NOMO-1 treated with DMSO at 0.1 percent for 48 hours (cell line): Measurements from ENCODE around the gene AFF2.
A peak's percentile ranks its signal among the peaks of the same experiment; 100 is the strongest.

Experiments
- DNase-seq: peaks from one replicate; lab custom pipeline; 2025; ENCODE audit not compliant: unreplicated experiment; lab: John Stamatoyannopoulos, UW

AFF2 gene

GRCh38 chrX:148815218-148815961 is 315.0 kb downstream of the AFF2 start:
- peak; percentile 11 for DNase-seq

GRCh38 chrX:148823986-148824385 is 323.6 kb downstream of the AFF2 start:
- no peak for DNase-seq

- DNase-seq: no peak
These were observed 325.3 kb downstream of the AFF2 start for GRCh38 chrX:148825696-148826095.

GRCh38 chrX:148836741-148837140 is 336.3 kb downstream of the AFF2 start:
- DNase-seq: no peak

GRCh38 chrX:148850631-148851030 is 350.2 kb downstream of the AFF2 start:
- DNase-seq: no peak

DNA sequence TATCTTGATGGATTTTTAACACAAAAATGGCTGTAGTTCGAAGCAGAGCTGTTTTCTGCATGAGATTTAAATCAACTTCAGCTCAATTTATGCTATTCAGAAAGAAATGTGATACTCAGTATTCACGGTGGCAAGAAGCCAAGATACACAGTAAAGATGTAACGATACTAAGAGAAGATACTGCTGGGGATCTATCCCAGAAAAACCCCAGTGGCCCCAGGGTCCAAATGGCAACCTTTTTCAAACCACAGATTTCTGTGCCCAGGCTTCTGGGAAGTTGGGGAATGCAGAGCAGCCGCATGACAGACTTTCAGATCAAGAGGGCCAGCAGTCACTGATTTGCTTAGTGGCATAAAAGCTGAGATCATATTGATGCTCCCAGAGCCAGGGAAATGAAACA is 353.9 kb downstream of the AFF2 start:
- DNase-seq: no peak

- no peak for DNase-seq
These were observed 356.1 kb downstream of the AFF2 start for GRCh38 chrX:148856505-148856904.

- no peak for DNase-seq
These were observed 365.1 kb downstream of the AFF2 start for GRCh38 chrX:148865277-148866210.

GRCh38 chrX:148867596-148867995 is 367.2 kb downstream of the AFF2 start:
- no peak for DNase-seq

DNA sequence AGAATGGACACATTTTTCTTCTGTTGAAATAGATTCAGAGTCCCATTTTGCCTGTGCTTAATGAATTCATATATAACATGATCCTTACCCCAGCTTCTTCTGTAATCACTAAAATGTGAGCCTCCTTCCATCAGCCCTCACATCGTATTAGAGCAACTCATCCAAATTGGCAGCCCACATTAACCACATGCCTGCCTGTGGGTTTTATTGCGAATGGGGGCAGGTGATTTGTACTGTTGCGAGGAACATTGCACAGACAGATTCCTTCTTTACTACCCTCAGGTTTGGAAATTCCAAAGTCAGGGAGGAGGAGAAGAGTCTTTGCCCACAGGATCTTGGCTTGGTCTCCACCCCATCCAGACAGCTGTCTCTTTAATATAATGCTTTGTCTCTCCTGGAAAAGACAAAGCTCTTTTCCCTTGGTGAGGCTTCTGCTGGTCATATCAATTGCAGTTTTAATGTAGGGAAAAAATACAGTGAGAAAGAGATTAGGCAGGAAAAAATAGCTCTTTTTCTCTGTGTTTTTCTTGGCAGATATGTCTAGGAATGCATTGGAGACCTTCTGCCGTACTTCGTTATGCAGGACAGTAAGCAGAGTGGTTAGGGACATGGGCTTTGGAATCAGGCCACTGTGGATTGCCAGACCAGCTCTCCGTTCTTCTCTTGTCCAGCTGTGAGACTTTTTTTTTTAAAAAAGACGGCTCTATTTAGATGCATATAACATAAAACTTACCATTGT is 371.2 kb downstream of the AFF2 start:
- DNase-seq: no peak

- no peak for DNase-seq
These were observed 371.7 kb downstream of the AFF2 start for GRCh38 chrX:148872161-148872535.

- no peak for DNase-seq
These were observed 372.5 kb downstream of the AFF2 start for GRCh38 chrX:148872881-148873280.

- no peak for DNase-seq
These were observed 374.3 kb downstream of the AFF2 start for GRCh38 chrX:148874636-148875246.

- DNase-seq: no peak
These were observed 378.0 kb downstream of the AFF2 start for GRCh38 chrX:148878371-148878770.

GRCh38 chrX:148885203-148885602 is 384.8 kb downstream of the AFF2 start:
- no peak for DNase-seq

- DNase-seq: no peak
These were observed 393.0 kb downstream of the AFF2 start for GRCh38 chrX:148893395-148893794.

- DNase-seq: no peak
These were observed 402.2 kb downstream of the AFF2 start for GRCh38 chrX:148902581-148902980.

DNA sequence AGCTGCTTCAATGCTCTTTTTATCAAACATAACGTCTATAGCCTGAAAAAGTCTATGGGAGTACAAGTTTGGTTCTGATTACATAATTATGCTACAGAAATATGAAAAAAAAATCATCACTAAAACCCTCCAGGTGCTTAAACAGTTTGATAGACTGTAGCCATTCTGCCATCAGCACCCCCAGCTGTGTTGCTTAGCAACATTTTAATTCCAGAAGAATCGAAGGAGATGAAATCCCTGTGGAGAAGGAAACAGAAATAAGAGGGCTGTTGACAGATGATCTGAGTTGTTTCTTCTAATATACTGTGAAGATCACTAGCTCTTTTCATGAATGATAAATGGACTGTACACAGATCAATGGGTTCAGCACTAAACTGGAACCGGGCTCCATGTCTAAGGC is 402.8 kb downstream of the AFF2 start:
- no peak for DNase-seq

DNA sequence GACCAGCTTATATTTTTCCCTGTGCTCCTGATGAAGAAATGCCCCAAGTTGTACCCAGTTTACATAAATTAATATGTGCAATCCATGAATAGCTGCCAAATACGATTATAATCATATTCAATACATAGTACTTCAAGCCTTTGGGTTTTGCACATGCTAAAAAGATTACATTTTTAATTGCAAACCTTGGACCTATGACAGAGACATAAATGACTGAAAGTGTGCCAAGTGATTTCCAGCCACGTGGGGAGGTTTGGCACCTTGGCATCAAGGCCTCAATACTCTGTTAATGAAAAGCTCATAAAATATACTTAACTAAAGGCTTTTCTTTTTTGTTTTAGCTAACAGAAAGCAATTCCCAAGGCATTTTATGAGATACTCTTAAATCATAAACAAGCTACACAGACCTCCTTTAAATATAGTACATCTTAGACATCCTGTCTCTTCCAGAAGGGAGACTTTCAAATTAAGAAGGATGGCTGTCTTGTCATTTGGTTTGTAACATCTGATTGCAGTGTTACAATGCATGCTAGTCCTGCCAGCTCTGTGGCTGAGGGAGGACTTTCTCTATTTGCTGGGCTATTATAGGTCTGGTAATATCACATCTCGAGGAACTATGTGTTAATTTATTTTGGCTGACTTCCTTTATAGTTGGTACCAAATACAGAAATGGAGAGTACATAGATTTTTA is 404.1 kb downstream of the AFF2 start:
- no peak for DNase-seq

GRCh38 chrX:148905400-148905799 is 405.0 kb downstream of the AFF2 start:
- DNase-seq: no peak
